ENCODE measurements around the gene CLDN9. TPM values are rescaled to one million over a fixed set of nuclear protein-coding genes. Genes with fewer than 3 reads are reported as not detected.

CLDN9 gene
- total RNA-seq, 1 experiment from 2014 or later: 1.3 TPM

GRCh38 chr16:3004781-3005284 is 7.9 kb upstream of the CLDN9 start:
- no peak overlapping the region for H3K56ac ChIP-seq (ENCODE audit: insufficient read length, low read depth, low read length)
- H3K18ac ChIP-seq (ENCODE audit: insufficient read length, low read depth, low read length): peak overlapping the region; percentile 29
- peaks cover 0 to 7% (median 6%) of the 10 kb centered on the region in 3 experiments; a peak in 4 of 7 replicates for H3K36me3 Mint-ChIP-seq (ENCODE audit: insufficient read depth in 1 of 3, low read depth in 3 of 3)
- H2BK5ac ChIP-seq (ENCODE audit: insufficient read length, low read length): no peak overlapping the region
- TF ChIP-seq CTCF (conservative IDR thresholded peaks at IDR 0.05): no peak
- H3K14ac ChIP-seq (ENCODE audit: insufficient read depth, low read length): no peak overlapping the region
- H3K9me3 ChIP-seq (ENCODE audit: control insufficient read depth, low read depth, low read length): no peaks in the 10 kb centered on the region
- DNase-seq: peak; percentile 71
- no CpG with 5 or more reads among the region's 25 CpGs for whole genome bisulfite sequencing (ENCODE audit: extremely low coverage, insufficient read length, low lambda C conversion rate)
- no peak overlapping the region for H3T11ph ChIP-seq (ENCODE audit: low read length)
- H3K9ac ChIP-seq (ENCODE audit: extremely low read depth, insufficient read length, low read length): peak overlapping the region; percentile 37
- H4K91ac ChIP-seq (ENCODE audit: insufficient read length, low read depth, low read length): no peak overlapping the region
- no peak overlapping the region for H2BK12ac ChIP-seq (ENCODE audit: insufficient read length, low read depth, low read length)
- no peaks in the 10 kb centered on the region for H4K20me1 ChIP-seq (ENCODE audit: control insufficient read depth, insufficient read depth, insufficient read length)
- no peak overlapping the region for H4K5ac ChIP-seq (ENCODE audit: insufficient read length, low read depth, low read length)
- H3K23ac ChIP-seq (ENCODE audit: insufficient read length, low read depth, low read length): no peak overlapping the region
- no peaks in the 10 kb centered on the region for H3K79me2 ChIP-seq (ENCODE audit: insufficient read depth, low read length)
- H3K27ac ChIP-seq (ENCODE audit: insufficient read length, low read depth, low read length): no peak overlapping the region
- H3K27me3 ChIP-seq (ENCODE audit: insufficient read depth, low read length): no peaks in the 10 kb centered on the region
- no peak overlapping the region for H2BK120ac ChIP-seq (ENCODE audit: low read depth, low read length, poor library complexity, severe bottlenecking)
- no peak overlapping the region for H2BK20ac ChIP-seq (ENCODE audit: low read depth, low read length, poor library complexity, severe bottlenecking)
- no peaks in the 10 kb centered on the region for H3K9me3 Mint-ChIP-seq
- H3K4ac ChIP-seq (ENCODE audit: low read depth, low read length): no peak overlapping the region
- H2BK15ac ChIP-seq (ENCODE audit: low read depth, low read length): no peak overlapping the region
- peaks cover 11% of the 10 kb centered on the region; the same call in 1 of the 2 replicates for H3K4me1 ChIP-seq (ENCODE audit: insufficient read depth, low read length)
- no peaks in the 10 kb centered on the region for H3K79me1 ChIP-seq (ENCODE audit: insufficient read depth, low read depth, low read length, poor library complexity, severe bottlenecking)
- H2AK5ac ChIP-seq (ENCODE audit: insufficient read length, low read length): no peak overlapping the region
- peak overlapping the region; percentile 64 for H3K4me2 ChIP-seq (ENCODE audit: insufficient read depth, insufficient read length, low read length)
- H3K27me3 Mint-ChIP-seq (ENCODE audit: low read depth): no peaks in the 10 kb centered on the region; the same call in 1 of the 2 replicates
- peaks cover 37 to 49% of the 10 kb centered on the region in 2 experiments for H3K4me1 Mint-ChIP-seq
- no peak overlapping the region for H4K8ac ChIP-seq (replicated peaks; ENCODE audit: insufficient read length, low read depth, low read length)
- H3K4me3 Mint-ChIP-seq: peak overlapping the region; percentile 77 to 88
- peaks cover 9% of the 10 kb centered on the region for H3K23me2 ChIP-seq (ENCODE audit: insufficient read length, low read depth, low read length, poor library complexity, severe bottlenecking)
- H3K27ac Mint-ChIP-seq: peak overlapping the region; percentile 92 to 95 (median 94); a peak in 6 of 7 replicates
- no peak overlapping the region for H2AFZ ChIP-seq (ENCODE audit: low read length)
